Vagina (tissue), 2 donors: Measurements from ENCODE around the gene DSCAML1.

Source experiments
- CTCF ChIP-seq, 3 experiments: fragments of 450-650 bp in 2 of 3; fragments of 200-600 bp in 1 of 3; sonication (generic) in 1 of 3; IDR thresholded peaks; one replicate each; pipeline ENCODE4 v1.5.1; 2017 to 2019; ENCODE audit warnings: antibody characterized with exemption in 3 of 3, mild to moderate bottlenecking in 2 of 3, moderate library complexity in 2 of 3
- POLR2A ChIP-seq, 2 donors: fragments of 450-650 bp; IDR thresholded peaks; one replicate each; pipeline ENCODE4 v1.6.1; 2017; ENCODE audit warnings: antibody characterized with exemption in 2 of 2, mild to moderate bottlenecking in 2 of 2, moderate library complexity in 2 of 2

DNA sequence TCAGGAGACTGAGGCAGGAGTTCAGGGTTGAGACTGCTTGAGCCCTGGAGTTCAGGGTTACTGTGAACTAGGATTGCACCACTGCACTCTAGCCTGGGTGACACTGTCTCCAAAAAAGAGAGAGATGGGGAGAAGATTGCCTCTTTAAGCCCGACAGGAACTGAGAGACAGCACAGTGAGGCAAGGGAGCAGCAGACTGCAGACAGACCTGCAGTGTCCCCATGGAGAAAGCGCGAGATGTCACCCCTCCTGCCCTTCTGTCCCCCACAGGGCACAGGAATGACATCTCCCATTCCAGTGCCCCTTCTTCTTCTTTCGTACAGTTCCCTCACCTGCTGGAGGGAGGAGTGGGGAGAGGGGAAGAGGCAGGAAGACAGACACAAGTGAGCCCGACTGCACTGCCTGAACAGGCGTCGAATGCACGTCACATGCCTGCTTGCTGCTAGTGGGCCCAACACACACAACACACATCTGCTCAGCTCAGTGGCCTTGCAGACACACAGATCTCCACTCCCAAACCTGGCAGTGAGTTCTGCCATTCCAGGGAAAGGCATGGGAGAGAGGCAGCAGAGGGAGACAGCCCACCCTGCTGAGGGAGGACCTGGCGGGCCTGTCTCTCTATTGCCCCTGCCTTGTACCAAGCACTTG, 167.0 kb downstream of the DSCAML1 start:
- TF ChIP-seq CTCF (IDR thresholded peaks at IDR 0.05) = no peak
- TF ChIP-seq POLR2A (IDR thresholded peaks at IDR 0.05) = no peak
